Neural progenitor cell (in vitro differentiated cells): ENCODE results near the gene CAPN12. TPM values are rescaled to one million over a fixed set of nuclear protein-coding genes. Genes with fewer than 3 reads are reported as not detected.
A peak's percentile ranks its signal among the peaks of the same experiment; 100 is the strongest.
"Not testable (repeated sequence)": the region's sequence is repeated elsewhere in the genome, so short reads cannot be mapped to it uniquely, and the experiment has no call there.

Experiments used
- DNase-seq: peaks from one replicate; pipeline ENCODE4 v3.0.0-alpha.2; 2016; ENCODE audit warnings: low spot score
- H2AFZ ChIP-seq: fragments of 200-600 bp; sonication (generic); replicated peaks from 2 replicates; pipeline ENCODE4 v1.6.1; 2016; ENCODE audit warnings: antibody characterized with exemption
- H3F3A ChIP-seq: fragments of 200-600 bp; sonication (generic); 2 replicates; pipeline ENCODE4 v1.6.1; 2016; ENCODE audit warnings: antibody characterized with exemption, low read depth
- H3K27ac ChIP-seq: fragments of 200-600 bp; sonication (generic); 2 replicates; pipeline ENCODE4 v1.5.1; 2016; ENCODE audit warnings: mild to moderate bottlenecking
- H3K27me3 ChIP-seq: fragments of 200-600 bp; sonication (generic); 2 replicates; pipeline ENCODE4 v1.6.1; 2016; ENCODE audit warnings: mild to moderate bottlenecking, moderate library complexity
- H3K36me3 ChIP-seq: fragments of 200-600 bp; sonication (generic); 2 replicates; pipeline ENCODE4 v1.5.1; 2016
- H3K4me1 ChIP-seq: fragments of 200-600 bp; sonication (generic); 2 replicates; pipeline ENCODE4 v1.6.1; 2016; ENCODE audit warnings: mixed run types
- H3K4me2 ChIP-seq: fragments of 200-600 bp; sonication (generic); 2 replicates; pipeline ENCODE4 v1.6.1; 2016
- H3K4me3 ChIP-seq: fragments of 200-600 bp; sonication (generic); 2 replicates; pipeline ENCODE4 v1.5.1; 2016
- H3K79me2 ChIP-seq: fragments of 200-600 bp; sonication (generic); 2 replicates; pipeline ENCODE4 v1.6.1; 2016; ENCODE audit warnings: low read depth
- H3K9ac ChIP-seq: fragments of 200-600 bp; sonication (generic); 2 replicates; pipeline ENCODE4 v1.6.1; 2016
- H3K9me3 ChIP-seq: fragments of 200-600 bp; sonication (generic); 2 replicates; pipeline ENCODE4 v1.5.1; 2016; ENCODE audit warnings: low read depth
- H4K20me1 ChIP-seq: fragments of 200-600 bp; sonication (generic); 2 replicates; pipeline ENCODE4 v1.6.1; 2016; ENCODE audit warnings: low read depth
- H3K27ac Mint-ChIP-seq: 3 replicates; pipeline ENCODE4 v1.8.0; 2021; ENCODE audit warnings: mixed read lengths
- H3K27me3 Mint-ChIP-seq: 2 replicates; pipeline ENCODE4 v1.8.0; 2022; ENCODE audit warnings: low read depth, mild to moderate bottlenecking, inconsistent platforms, moderate library complexity, mixed read lengths; ENCODE audit not compliant: insufficient read depth
- H3K36me3 Mint-ChIP-seq: 3 replicates; pipeline ENCODE4 v1.8.0; 2021; ENCODE audit warnings: mixed read lengths
- H3K4me1 Mint-ChIP-seq: 3 replicates; pipeline ENCODE4 v1.8.0; 2021; ENCODE audit warnings: mixed read lengths
- H3K4me3 Mint-ChIP-seq: 3 replicates; pipeline ENCODE4 v1.8.0; 2021; ENCODE audit warnings: mild to moderate bottlenecking, moderate library complexity, mixed read lengths
- H3K9me3 Mint-ChIP-seq: 3 replicates; pipeline ENCODE4 v1.8.0; 2020; ENCODE audit warnings: mixed read lengths
- CTCF ChIP-seq: fragments of 200-600 bp; sonication (generic); IDR thresholded peaks from 2 replicates; pipeline ENCODE4 v1.5.1; 2017; ENCODE audit warnings: antibody characterized with exemption, mild to moderate bottlenecking
- EZH2 ChIP-seq: fragments of 200-600 bp; sonication (generic); IDR thresholded peaks from 2 replicates; pipeline ENCODE4 v1.6.1; 2017; ENCODE audit warnings: antibody characterized with exemption, mild to moderate bottlenecking, moderate library complexity
- EZH2phosphoT487 ChIP-seq: fragments of 200-600 bp; sonication (generic); IDR thresholded peaks from 2 replicates; pipeline ENCODE4 v1.6.1; 2017; ENCODE audit warnings: antibody characterized with exemption
- total RNA-seq: library from RNA; depleted of rRNA; stranded (reverse); fragments of >200 nt; gene quantifications from 2 replicates; pipeline ENCODE4 v1.2.3, GENCODE V29; 2015; ENCODE audit warnings: low replicate concordance

Gene CAPN12
- total RNA-seq, 1 donor from 2014 or later, result 1.0 TPM

GRCh38 chr19:38774181-38774950, 30.1 kb upstream of the CAPN12 start:
- Histone ChIP-seq H2AFZ (no peak overlapping the region), H3K4me1 (peaks cover 3% of the 10 kb centered on the region), H3K4me2 (no peak overlapping the region), H3F3A (no peaks in the 10 kb centered on the region), H3K9me3 (no peaks in the 10 kb centered on the region), H3K27ac (no peak overlapping the region), H3K79me2 (no peaks in the 10 kb centered on the region), H3K9ac (no peak overlapping the region), H3K4me3 (no peak overlapping the region), H3K36me3 (no peaks in the 10 kb centered on the region), H4K20me1 (no peaks in the 10 kb centered on the region), H3K27me3 (peaks cover 9% of the 10 kb centered on the region)
- Mint-ChIP-seq H3K27ac (no peak overlapping the region), H3K36me3 (no peaks in the 10 kb centered on the region), H3K27me3 (peaks cover 5% of the 10 kb centered on the region), H3K9me3 (no peaks in the 10 kb centered on the region), H3K4me3 (no peak overlapping the region), H3K4me1 (peaks cover 1% of the 10 kb centered on the region)
- DNase-seq, result no peak
- TF ChIP-seq CTCF (no peak), EZH2phosphoT487 (no peak), EZH2 (no peak)

- Histone ChIP-seq H3K4me1 (peaks cover 3% of the 10 kb centered on the region), H2AFZ (no peak within 1 kb of the TSS), H3K79me2 (no peaks in the 10 kb centered on the region), H3K4me2 (no peak within 1 kb of the TSS), H3K36me3 (no peaks in the 10 kb centered on the region), H3K27me3 (peaks cover 11% of the 10 kb centered on the region), H3F3A (no peaks in the 10 kb centered on the region), H3K4me3 (no peak within 1 kb of the TSS), H3K9ac (no peak within 1 kb of the TSS), H3K27ac (no peak within 1 kb of the TSS), H4K20me1 (no peaks in the 10 kb centered on the region), H3K9me3 (no peaks in the 10 kb centered on the region)
- Mint-ChIP-seq H3K9me3 (no peaks in the 10 kb centered on the region), H3K27ac (no peak within 1 kb of the TSS), H3K27me3 (peaks cover 2% of the 10 kb centered on the region), H3K4me3 (no peak within 1 kb of the TSS), H3K4me1 (peaks cover 2% of the 10 kb centered on the region), H3K36me3 (no peaks in the 10 kb centered on the region)
- TF ChIP-seq EZH2phosphoT487 (no peak), CTCF (no peak), EZH2 (no peak)
- no peak for DNase-seq
Measured at GRCh38 chr19:38773469-38774177, 29.3 kb upstream of the CAPN12 start, which contains the start of gene LGALS7. LGALS7 (minus strand) TSS chr19:38773517; CDS start chr19:38773492, 25 bp downstream.

- H3F3A ChIP-seq, H2AFZ ChIP-seq, H4K20me1 ChIP-seq, H3K4me1 Mint-ChIP-seq, H3K9me3 ChIP-seq, H3K9ac ChIP-seq, H3K27ac ChIP-seq, H3K79me2 ChIP-seq, H3K27ac Mint-ChIP-seq, H3K4me1 ChIP-seq, H3K9me3 Mint-ChIP-seq, DNase-seq, H3K4me3 Mint-ChIP-seq, H3K4me2 ChIP-seq, H3K4me3 ChIP-seq, H3K27me3 Mint-ChIP-seq, H3K36me3 ChIP-seq, H3K36me3 Mint-ChIP-seq: not testable (repeated sequence)
- peaks cover 11% of the 10 kb centered on the region for H3K27me3 ChIP-seq
Measured at GRCh38 chr19:38771569-38771968, 27.3 kb upstream of the CAPN12 start.

- H3K27ac ChIP-seq, H3K4me3 ChIP-seq: not testable (repeated sequence)
Measured at GRCh38 chr19:38770949-38771275, 26.6 kb upstream of the CAPN12 start.

GRCh38 chr19:38770228-38770948, 26.1 kb upstream of the CAPN12 start:
- H3K4me2 ChIP-seq, result peak overlapping the region; percentile 27
- H3K4me1 Mint-ChIP-seq, H3F3A ChIP-seq, H3K9ac ChIP-seq, H3K27ac ChIP-seq, H3K9me3 Mint-ChIP-seq, H3K36me3 Mint-ChIP-seq, H3K4me3 ChIP-seq, H3K27me3 Mint-ChIP-seq, DNase-seq, H3K4me1 ChIP-seq, H4K20me1 ChIP-seq, H3K79me2 ChIP-seq, H3K27ac Mint-ChIP-seq, H3K4me3 Mint-ChIP-seq, H3K9me3 ChIP-seq, H3K36me3 ChIP-seq: not testable (repeated sequence)
- H3K27me3 ChIP-seq, result peaks cover 11% of the 10 kb centered on the region
- peak overlapping the region; percentile 95 for H2AFZ ChIP-seq

More at GRCh38 chr19:38770949-38771275, 26.6 kb upstream of the CAPN12 start:
- not testable (repeated sequence) for H3K36me3 Mint-ChIP-seq, H3K27me3 Mint-ChIP-seq, H3K4me1 ChIP-seq, H3K79me2 ChIP-seq, H3K9ac ChIP-seq, H3K36me3 ChIP-seq, H3K9me3 Mint-ChIP-seq, H3K27ac Mint-ChIP-seq, H3K4me2 ChIP-seq, H3F3A ChIP-seq, DNase-seq, H3K4me1 Mint-ChIP-seq, H2AFZ ChIP-seq, H3K9me3 ChIP-seq, H3K4me3 Mint-ChIP-seq, H4K20me1 ChIP-seq
- H3K27me3 ChIP-seq, result peaks cover 11% of the 10 kb centered on the region
